MCF 10A (cell line): ENCODE data around the gene PTS. TPM values are rescaled to one million over a fixed set of nuclear protein-coding genes. Genes with fewer than 3 reads are reported as not detected.

Source experiments
- BruUV-seq: library from RNA; stranded (reverse); fragments of 400-500 nt; replicated peaks from 2 replicates; lab custom pipeline; 2021; lab: Mats Ljungman, UMichigan
- CTCF ChIA-PET: fragments of 300-600 bp; sonication (Branson Sonifier 250); formaldehyde crosslinking; extraction: SDS; loops from one replicate; lab custom pipeline; 2021; ENCODE audit warnings: antibody characterized with exemption, inconsistent platforms; lab: Yijun Ruan, JAX
- POLR2A ChIA-PET: fragments of 300-600, 350-650 bp; sonication (Branson Sonifier 250); formaldehyde crosslinking; extraction: SDS; loops from one replicate; lab custom pipeline; 2020; ENCODE audit warnings: antibody characterized with exemption, inconsistent platforms; lab: Yijun Ruan, JAX
- DNase-seq: peaks from one replicate; pipeline ENCODE4 v3.0.0-alpha.2; 2018; ENCODE audit not compliant: unreplicated experiment
- H3K27ac Mint-ChIP-seq: one replicate; pipeline ENCODE4 v1.8.0; 2022; ENCODE audit warnings: mild to moderate bottlenecking, low read depth, mixed read lengths; ENCODE audit not compliant: unreplicated experiment
- H3K27me3 Mint-ChIP-seq: one replicate; pipeline ENCODE4 v1.8.0; 2022; ENCODE audit warnings: mixed read lengths; ENCODE audit not compliant: insufficient read depth, unreplicated experiment
- H3K36me3 Mint-ChIP-seq: one replicate; pipeline ENCODE4 v1.8.0; 2022; ENCODE audit warnings: mild to moderate bottlenecking, moderate library complexity, mixed read lengths; ENCODE audit not compliant: insufficient read depth, unreplicated experiment
- H3K4me1 Mint-ChIP-seq: one replicate; pipeline ENCODE4 v1.8.0; 2022; ENCODE audit warnings: mixed read lengths; ENCODE audit not compliant: insufficient read depth, unreplicated experiment
- H3K4me3 Mint-ChIP-seq: one replicate; pipeline ENCODE4 v1.8.0; 2022; ENCODE audit warnings: mild to moderate bottlenecking, moderate library complexity, mixed read lengths; ENCODE audit not compliant: unreplicated experiment
- H3K9me3 Mint-ChIP-seq: one replicate; pipeline ENCODE4 v1.8.0; 2022; ENCODE audit warnings: mixed read lengths; ENCODE audit not compliant: unreplicated experiment
- CTCF ChIP-seq: fragments of 200-600 bp; IDR thresholded peaks from one replicate; pipeline ENCODE4 v1.8.0; 2022; ENCODE audit warnings: antibody characterized with exemption, mild to moderate bottlenecking; ENCODE audit not compliant: unreplicated experiment
- intact Hi-C: fragments of 100-400 bp; cut with micrococcal nuclease; formaldehyde crosslinking; loops from 2 replicates; pipeline ENCODE4 v1.14.1; 2022
- total RNA-seq: library from RNA; stranded (reverse); gene quantifications from 2 replicates; pipeline ENCODE4 v1.2.3, GENCODE V29; 2022

The PTS gene
- total RNA-seq, 1 experiment from 2014 or later: 68.3 TPM

- no peaks in the 10 kb centered on the region for H3K27me3 Mint-ChIP-seq
- BruUV-seq: no TSS peak
- intact Hi-C loops: loop anchor here (10.0 kb wide), 3 partner anchors 326 to 886 kb away; no protein-coding TSS in a partner anchor
- H3K9me3 Mint-ChIP-seq: no peaks in the 10 kb centered on the region
- DNase-seq: no peak
- no peak for TF ChIP-seq CTCF
- ChIA-PET POLR2A (interaction anchor here (0.6 to 1.3 kb wide), 2 partner anchors 50 to 62 kb away, joined by 3 read pairs; partner anchors contain the start of gene TEX12), CTCF (interaction anchor here (0.6 to 2.6 kb wide), 3 partner anchors 10 to 53 kb away, joined by 3 to 18 read pairs (median 3); no protein-coding TSS in a partner anchor)
- peaks cover 8% of the 10 kb centered on the region for H3K4me1 Mint-ChIP-seq
- peaks cover 68% of the 10 kb centered on the region for H3K36me3 Mint-ChIP-seq
- no peak overlapping the region for H3K27ac Mint-ChIP-seq
- H3K4me3 Mint-ChIP-seq: no peak overlapping the region
Measured at GRCh38 chr11:112229159-112229558, 2.9 kb downstream of the PTS start.

- intact Hi-C loops: loop anchor here (10.0 kb wide), 3 partner anchors 325 to 885 kb away; no protein-coding TSS in a partner anchor
- BruUV-seq: no TSS peak
- DNase-seq: no peak
- Mint-ChIP-seq H3K4me3 (no peak overlapping the region), H3K27ac (peak overlapping the region; percentile 16), H3K36me3 (peaks cover 74% of the 10 kb centered on the region), H3K4me1 (peaks cover 8% of the 10 kb centered on the region), H3K27me3 (no peaks in the 10 kb centered on the region), H3K9me3 (no peaks in the 10 kb centered on the region)
- TF ChIP-seq CTCF: no peak
- CTCF ChIA-PET: interaction anchor here (0.6 to 2.6 kb wide), 3 partner anchors 10 to 52 kb away, joined by 3 to 18 read pairs (median 3); no protein-coding TSS in a partner anchor
- POLR2A ChIA-PET: interaction anchor here (0.6 kb wide), 1 partner anchor 50 kb away, joined by 3 read pairs; no protein-coding TSS in a partner anchor
Measured at GRCh38 chr11:112229746-112230433, 3.7 kb downstream of the PTS start.

GRCh38 chr11:112231952-112232351, 5.7 kb downstream of the PTS start:
- peaks cover 7% of the 10 kb centered on the region for H3K4me1 Mint-ChIP-seq
- no peak overlapping the region for H3K27ac Mint-ChIP-seq
- no peak for DNase-seq
- ChIA-PET POLR2A (interaction anchor here (0.8 to 1.2 kb wide), 3 partner anchors 8 to 145 kb away, joined by 3 to 4 read pairs (median 3); partner anchors contain the start of genes SDHD and TIMM8B), CTCF (interaction anchor here (1.0 kb wide), 1 partner anchor 13 kb away, joined by 3 read pairs; no protein-coding TSS in a partner anchor)
- H3K4me3 Mint-ChIP-seq: no peak overlapping the region
- intact Hi-C loops: no loop called here
- no peaks in the 10 kb centered on the region for H3K27me3 Mint-ChIP-seq
- no peaks in the 10 kb centered on the region for H3K9me3 Mint-ChIP-seq
- no peak for TF ChIP-seq CTCF
- peaks cover 87% of the 10 kb centered on the region for H3K36me3 Mint-ChIP-seq
- no TSS peak for BruUV-seq

- no peak for TF ChIP-seq CTCF
- Mint-ChIP-seq H3K4me1 (no peaks in the 10 kb centered on the region), H3K36me3 (peaks cover 70% of the 10 kb centered on the region), H3K27ac (no peak overlapping the region), H3K27me3 (no peaks in the 10 kb centered on the region), H3K9me3 (no peaks in the 10 kb centered on the region), H3K4me3 (no peak overlapping the region)
- ChIA-PET POLR2A (interaction anchor here (0.7 kb wide), 1 partner anchor 878 kb away, joined by 4 read pairs; no protein-coding TSS in a partner anchor), CTCF (interaction anchor here (0.7 to 1.6 kb wide), 3 partner anchors 10 to 44 kb away, joined by 3 read pairs; partner anchors contain the start of gene PTS)
- BruUV-seq: no TSS peak
- intact Hi-C loops: no loop called here
- DNase-seq: no peak
Measured at GRCh38 chr11:112235750-112236390, 9.6 kb downstream of the PTS start.
